Muscle layer of duodenum (tissue), 2 donors: ENCODE measurements around the gene TEPSIN.

Experiments used
- H3K27ac ChIP-seq: one replicate; pipeline ENCODE4 v1.7.0; 2013; ENCODE audit warnings: mild to moderate bottlenecking, low read length
- H3K27me3 ChIP-seq: one replicate; pipeline ENCODE4 v1.7.0; 2013; ENCODE audit warnings: low read depth, mild to moderate bottlenecking, control low read depth, low read length
- H3K36me3 ChIP-seq, 2 donors: one replicate each; pipeline ENCODE4 v1.7.0; 2013; ENCODE audit warnings: low read length in 2 of 2, control low read depth in 1 of 2, mild to moderate bottlenecking in 1 of 2; ENCODE audit not compliant: insufficient read depth in 2 of 2, control insufficient read depth in 1 of 2
- H3K4me1 ChIP-seq, 2 donors: one replicate each; pipeline ENCODE4 v1.7.0; 2013; ENCODE audit warnings: low read length in 2 of 2, mild to moderate bottlenecking in 2 of 2, control low read depth in 1 of 2, moderate library complexity in 1 of 2; ENCODE audit not compliant: insufficient read depth in 2 of 2, control insufficient read depth in 1 of 2
- H3K4me3 ChIP-seq, 2 donors: one replicate each; pipeline ENCODE4 v1.7.0; 2013; ENCODE audit warnings: low read length in 2 of 2, low read depth in 1 of 2, mild to moderate bottlenecking in 1 of 2
- H3K9me3 ChIP-seq, 2 donors: one replicate each; pipeline ENCODE4 v1.7.0; 2013; ENCODE audit warnings: low read length in 2 of 2, control low read depth in 1 of 2, mild to moderate bottlenecking in 1 of 2; ENCODE audit not compliant: control insufficient read depth in 1 of 2
- donor health status: healthy.

Gene TEPSIN

DNA sequence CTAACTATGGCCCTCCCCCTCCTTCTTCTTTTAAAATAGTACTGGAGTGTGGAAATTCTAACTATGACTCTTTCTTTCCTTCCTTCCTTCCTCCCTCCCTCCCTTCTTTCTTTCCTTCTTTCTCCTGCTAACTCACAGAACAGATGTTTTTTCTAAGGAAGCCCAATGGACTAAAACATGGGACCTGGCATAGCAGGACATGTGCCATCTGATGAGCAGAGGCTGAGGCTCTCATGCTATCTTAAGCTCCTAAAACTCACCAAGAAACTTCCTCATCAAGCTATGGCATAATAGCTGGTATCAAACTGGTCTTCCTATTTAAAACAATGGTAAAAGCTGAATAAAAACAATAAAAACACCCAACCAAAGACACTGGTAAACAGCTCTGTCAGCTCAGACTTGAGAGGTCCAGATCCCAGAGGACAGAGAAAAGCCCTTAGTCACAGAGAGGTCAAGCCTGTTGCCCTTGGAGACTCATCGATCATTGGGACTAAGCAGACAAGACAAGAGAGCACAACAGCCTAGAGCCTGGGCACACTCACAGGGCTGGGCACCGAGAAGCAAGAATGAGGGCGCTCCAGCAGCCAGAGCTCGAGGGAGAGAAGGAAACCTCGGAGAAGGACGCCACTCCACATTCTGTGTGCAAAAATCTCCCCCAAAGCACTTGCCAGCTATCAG lies 28.7 kb upstream of the TEPSIN start:
- H3K27ac ChIP-seq: no peak overlapping the region
- H3K4me3 ChIP-seq: no peak overlapping the region
- peaks cover 27 to 65% of the 10 kb centered on the region in 2 donors for H3K36me3 ChIP-seq
- H3K9me3 ChIP-seq: no peaks in the 10 kb centered on the region
- H3K27me3 ChIP-seq: no peaks in the 10 kb centered on the region
- no peaks in the 10 kb centered on the region for H3K4me1 ChIP-seq

DNA sequence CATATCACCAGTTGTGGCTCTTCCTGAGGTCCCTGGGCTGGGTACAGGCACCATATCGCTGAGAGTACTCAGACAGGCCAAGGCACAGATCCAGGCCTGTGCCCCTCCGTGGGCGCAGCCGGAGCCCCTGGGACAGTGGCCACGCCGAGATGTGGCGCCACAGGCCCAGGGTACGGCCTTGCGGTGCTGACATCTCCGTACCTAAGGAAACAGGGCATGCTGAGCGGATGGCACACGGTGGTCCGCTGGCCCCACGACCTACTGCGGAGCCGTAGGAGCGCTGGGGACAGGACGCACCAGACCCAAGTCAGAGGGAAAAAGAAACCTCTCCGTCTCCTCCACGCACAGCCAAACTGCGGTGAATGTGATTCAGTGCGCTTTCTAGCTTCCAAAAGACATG lies 26.7 kb upstream of the TEPSIN start:
- Histone ChIP-seq H3K9me3 (no peaks in the 10 kb centered on the region), H3K4me3 (no peak overlapping the region), H3K27ac (no peak overlapping the region), H3K36me3 (peaks cover 36 to 71% of the 10 kb centered on the region in 2 donors), H3K4me1 (no peaks in the 10 kb centered on the region), H3K27me3 (no peaks in the 10 kb centered on the region)

DNA sequence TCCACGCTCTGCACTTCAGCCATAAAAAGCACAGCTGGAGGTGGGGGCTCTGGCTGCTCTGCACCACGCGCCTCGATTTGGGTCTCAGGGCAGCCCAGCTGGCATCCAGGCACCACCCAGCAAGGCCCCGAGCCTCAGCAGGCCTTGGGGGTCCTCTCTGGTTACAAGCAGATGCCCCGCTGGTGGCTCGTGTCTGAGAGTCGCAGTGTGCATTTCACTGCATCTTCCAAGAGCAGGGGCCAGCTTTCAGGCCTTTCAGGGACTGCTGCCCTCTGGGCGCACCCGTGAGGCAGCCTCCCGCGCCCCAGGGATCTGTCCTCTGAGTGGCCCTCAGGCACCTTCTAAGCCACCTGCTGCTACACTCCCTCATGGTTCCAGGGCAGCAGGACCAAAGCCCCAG lies 25.8 kb upstream of the TEPSIN start:
- Histone ChIP-seq H3K36me3 (peaks cover 34 to 75% of the 10 kb centered on the region in 2 donors), H3K27me3 (no peaks in the 10 kb centered on the region), H3K4me3 (no peak overlapping the region), H3K27ac (no peak overlapping the region), H3K9me3 (no peaks in the 10 kb centered on the region), H3K4me1 (no peaks in the 10 kb centered on the region)

DNA sequence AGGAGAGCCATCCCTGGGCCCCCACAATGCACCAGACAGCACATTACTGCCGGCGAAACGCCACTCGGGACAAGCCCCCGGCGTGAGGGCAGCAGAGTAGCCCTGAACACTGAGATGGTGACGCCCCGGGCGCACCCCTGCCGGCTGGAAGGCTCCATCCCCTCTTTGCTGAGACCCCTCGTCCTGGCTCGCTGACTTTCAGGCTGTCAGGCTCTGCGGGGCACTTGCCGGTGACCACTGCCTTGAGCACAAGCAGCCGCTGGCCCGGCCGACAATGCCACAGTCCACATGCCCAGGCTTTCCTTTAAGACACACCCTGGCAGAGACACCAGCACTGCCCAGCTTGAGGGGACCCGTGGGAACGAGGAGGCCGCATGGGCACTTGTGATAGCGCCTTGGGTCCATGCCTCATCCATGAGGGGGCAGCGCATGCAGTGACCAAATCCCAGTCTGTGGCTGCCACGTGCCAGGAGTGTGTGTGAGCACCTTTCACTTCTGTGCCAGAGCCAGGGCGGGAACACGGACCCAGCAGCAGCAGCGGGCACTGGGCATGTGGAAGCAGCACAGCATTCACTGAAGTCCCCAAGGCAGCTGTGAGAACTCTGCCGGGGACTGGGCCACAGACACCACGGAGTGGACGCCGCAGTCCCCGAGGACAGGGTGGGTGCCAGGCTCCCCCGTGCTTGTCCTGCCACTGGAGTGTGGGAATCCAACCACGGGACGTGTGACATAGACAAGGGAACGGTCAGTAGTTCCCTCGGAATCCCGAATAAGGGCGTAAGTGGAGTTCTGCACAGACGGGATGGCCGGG lies 24.7 kb upstream of the TEPSIN start:
- Histone ChIP-seq H3K27ac (no peak overlapping the region), H3K4me1 (no peaks in the 10 kb centered on the region), H3K9me3 (no peaks in the 10 kb centered on the region), H3K27me3 (no peaks in the 10 kb centered on the region), H3K36me3 (peaks cover 30 to 76% of the 10 kb centered on the region in 2 donors), H3K4me3 (no peak overlapping the region)

DNA sequence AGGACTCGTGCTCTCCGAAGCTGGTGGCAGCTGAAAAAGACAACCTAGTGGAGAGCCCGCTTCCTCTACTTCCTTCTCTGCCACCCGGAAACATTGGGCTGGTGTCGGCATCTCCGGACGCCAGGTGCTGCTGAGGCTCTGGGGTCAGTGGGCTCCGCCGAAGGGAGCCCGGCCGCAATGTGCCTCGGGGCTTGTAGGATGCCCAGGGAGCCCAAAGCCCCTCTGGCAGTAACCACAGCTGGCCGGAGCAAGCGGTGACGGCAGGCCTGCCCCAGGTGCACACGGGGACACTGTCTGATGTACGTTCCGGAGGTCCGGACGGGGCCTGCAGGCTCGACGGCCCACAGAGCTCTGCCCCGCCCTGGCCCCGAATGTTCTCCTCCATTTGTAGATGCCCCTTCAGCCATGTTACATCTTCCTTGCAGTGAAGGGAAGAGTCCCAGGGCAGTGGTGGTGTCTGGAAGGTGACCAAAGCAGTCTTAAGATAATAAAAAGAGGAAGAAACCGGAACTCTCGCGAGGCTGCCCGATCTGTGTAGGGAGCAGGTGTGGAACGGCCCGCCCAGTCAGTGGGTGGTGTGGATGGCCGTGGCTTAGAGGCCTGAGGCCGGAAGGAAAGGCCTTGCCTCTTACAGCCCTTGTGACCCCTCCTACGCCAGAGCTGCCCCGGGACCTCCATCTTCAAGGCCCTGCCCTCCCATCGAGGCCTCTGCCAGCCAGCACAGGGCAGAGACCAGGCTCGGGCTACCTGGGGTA lies 22.9 kb upstream of the TEPSIN start:
- Histone ChIP-seq H3K36me3 (peaks cover 29 to 87% of the 10 kb centered on the region in 2 donors), H3K4me3 (no peak overlapping the region), H3K9me3 (no peaks in the 10 kb centered on the region), H3K4me1 (no peaks in the 10 kb centered on the region), H3K27me3 (no peaks in the 10 kb centered on the region), H3K27ac (no peak overlapping the region)

DNA sequence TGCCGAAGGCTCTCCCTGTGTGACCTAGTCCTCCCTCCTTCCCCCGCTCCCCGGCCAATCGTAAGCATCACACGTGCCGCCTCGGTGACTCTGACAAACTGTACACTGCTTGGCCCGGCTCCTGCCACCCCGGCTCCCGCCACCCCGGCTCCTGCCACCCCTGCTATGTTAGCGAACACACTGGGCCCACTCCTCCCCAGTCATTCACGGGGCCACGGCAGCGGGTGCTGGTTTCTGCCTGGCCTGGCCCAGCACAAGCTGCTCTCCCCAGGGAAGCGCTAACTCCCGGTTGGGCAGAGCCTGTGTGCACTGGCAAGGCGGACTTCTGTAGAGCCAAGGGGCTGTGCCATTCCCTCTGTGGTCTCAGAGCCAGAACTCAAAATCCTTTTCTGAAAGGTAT lies 22.2 kb upstream of the TEPSIN start:
- peaks cover 33 to 87% of the 10 kb centered on the region in 2 donors for H3K36me3 ChIP-seq
- H3K4me3 ChIP-seq: no peak overlapping the region
- no peak overlapping the region for H3K27ac ChIP-seq
- peaks cover 0 to 2% of the 10 kb centered on the region in 2 donors for H3K4me1 ChIP-seq
- H3K9me3 ChIP-seq: no peaks in the 10 kb centered on the region
- H3K27me3 ChIP-seq: no peaks in the 10 kb centered on the region

DNA sequence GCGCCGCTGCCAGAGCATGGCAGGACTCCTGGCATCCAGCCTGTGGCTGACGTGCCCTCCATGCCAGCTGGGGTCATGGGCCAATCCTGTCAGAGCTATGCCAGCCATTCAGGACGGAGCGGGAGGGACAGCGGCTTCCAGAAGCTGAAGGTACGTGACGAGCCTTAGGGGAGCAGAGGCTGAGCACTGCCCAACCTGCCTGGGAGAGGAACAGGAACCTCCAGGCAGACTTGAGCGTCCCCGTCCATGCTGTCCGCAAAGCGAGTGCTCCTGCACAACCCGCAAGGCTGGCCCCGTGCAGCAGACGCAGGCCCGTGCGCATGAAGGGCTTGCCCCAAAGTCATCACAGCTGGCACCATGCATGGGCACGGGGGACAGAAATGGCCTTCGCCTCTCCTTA lies 21.8 kb upstream of the TEPSIN start:
- peaks cover 31 to 84% of the 10 kb centered on the region in 2 donors for H3K36me3 ChIP-seq
- no peaks in the 10 kb centered on the region for H3K9me3 ChIP-seq
- no peak overlapping the region for H3K4me3 ChIP-seq
- no peaks in the 10 kb centered on the region for H3K27me3 ChIP-seq
- peaks cover 0 to 5% of the 10 kb centered on the region in 2 donors for H3K4me1 ChIP-seq
- no peak overlapping the region for H3K27ac ChIP-seq

DNA sequence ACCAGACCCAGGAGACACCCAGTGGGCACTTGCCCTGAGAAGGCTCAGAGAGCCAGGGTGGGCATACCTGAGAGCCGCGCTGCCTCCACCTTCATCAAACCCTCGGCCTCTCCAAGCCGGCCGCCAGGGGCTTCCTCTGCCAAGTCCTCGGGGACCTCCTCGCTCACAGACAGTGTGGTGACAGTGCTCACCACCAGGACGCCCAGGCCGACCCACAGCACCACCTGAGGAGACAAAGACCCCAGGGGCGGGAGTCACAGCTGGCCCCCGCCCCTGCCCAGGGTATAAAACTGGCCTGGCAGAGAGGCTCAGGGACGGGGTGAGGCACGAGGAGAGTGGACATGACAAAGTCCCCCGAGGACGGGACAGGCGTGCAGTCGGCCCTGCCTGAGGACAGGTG lies 21.3 kb upstream of the TEPSIN start:
- H3K4me3 ChIP-seq: no peak overlapping the region
- H3K9me3 ChIP-seq: no peaks in the 10 kb centered on the region
- H3K27ac ChIP-seq: no peak overlapping the region
- no peaks in the 10 kb centered on the region for H3K27me3 ChIP-seq
- H3K36me3 ChIP-seq: peaks cover 26 to 79% of the 10 kb centered on the region in 2 donors
- peaks cover 4 to 9% of the 10 kb centered on the region in 2 donors for H3K4me1 ChIP-seq

DNA sequence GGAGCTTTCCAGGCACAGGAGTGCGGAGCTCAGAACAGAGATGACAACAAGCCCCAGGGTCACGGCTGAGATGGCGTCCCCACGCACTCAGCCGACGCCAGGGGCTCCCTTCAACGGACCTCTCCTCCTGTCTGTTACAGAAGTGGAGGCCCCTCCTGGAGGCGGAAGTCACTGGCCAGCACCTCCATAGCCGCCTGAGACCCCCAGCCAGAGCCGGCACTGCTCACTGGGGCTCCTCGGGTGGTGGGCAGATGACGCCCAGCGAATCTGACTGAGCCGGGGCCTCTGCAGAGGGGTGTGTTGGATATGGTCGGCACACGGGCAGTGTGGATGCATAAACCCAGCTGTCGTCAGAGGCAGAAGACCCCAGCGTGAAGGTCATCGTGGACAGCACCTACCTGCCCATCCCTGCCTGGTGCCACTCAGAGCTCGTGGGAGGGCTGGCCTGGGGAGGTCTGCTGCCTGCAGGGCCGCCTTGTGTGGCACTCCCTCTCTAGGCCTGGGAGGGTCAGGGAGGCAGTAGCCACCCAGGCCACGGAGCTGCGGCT lies 20.3 kb upstream of the TEPSIN start:
- Histone ChIP-seq H3K27ac (no peak overlapping the region), H3K9me3 (no peaks in the 10 kb centered on the region), H3K36me3 (peaks cover 26 to 69% of the 10 kb centered on the region in 2 donors), H3K27me3 (no peaks in the 10 kb centered on the region), H3K4me1 (peaks cover 5 to 17% of the 10 kb centered on the region in 2 donors), H3K4me3 (no peak overlapping the region)

DNA sequence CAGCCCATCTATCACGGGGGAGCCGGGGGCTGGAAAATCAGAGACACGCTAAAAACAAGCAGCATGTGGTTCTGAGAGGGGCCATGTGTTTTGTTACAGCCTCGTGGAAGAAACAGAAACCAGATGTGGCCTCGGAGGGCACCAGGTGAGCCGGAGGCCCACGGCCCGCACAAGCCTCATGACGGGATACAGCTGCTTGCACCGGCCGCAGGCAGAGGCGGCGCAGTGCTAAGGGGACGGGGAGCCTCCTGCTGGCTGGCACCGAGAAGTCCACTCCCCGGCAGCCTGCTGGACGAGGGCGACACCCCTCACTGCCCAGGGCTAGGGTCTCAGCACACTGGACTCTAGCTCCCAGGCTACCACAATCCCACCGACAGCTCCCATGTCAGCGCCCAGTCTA lies 19.4 kb upstream of the TEPSIN start:
- Histone ChIP-seq H3K36me3 (peaks cover 26 to 61% of the 10 kb centered on the region in 2 donors), H3K27ac (no peak overlapping the region), H3K9me3 (no peaks in the 10 kb centered on the region), H3K4me1 (peaks cover 5 to 17% of the 10 kb centered on the region in 2 donors), H3K4me3 (no peak overlapping the region), H3K27me3 (no peaks in the 10 kb centered on the region)

DNA sequence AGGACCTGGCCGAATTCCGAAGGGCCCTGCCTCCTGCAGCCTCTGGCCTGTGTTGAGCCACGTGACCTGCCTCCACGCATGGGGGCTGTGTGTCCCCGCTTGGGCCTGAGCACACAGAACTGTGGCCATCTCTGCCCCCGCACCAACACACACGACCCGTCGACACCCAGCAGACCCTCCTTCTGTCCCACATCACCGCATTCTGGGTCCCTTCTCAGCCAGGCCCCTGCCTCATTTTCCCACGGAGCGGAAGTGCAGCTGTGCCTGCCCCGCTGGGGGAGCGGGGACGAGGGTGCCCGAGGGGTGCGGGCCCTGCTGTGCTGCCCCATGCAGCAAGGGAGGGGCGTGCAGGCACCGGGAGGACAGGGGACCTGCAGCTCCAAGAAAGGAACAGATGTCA lies 18.7 kb upstream of the TEPSIN start:
- H3K4me3 ChIP-seq: no peak overlapping the region
- peaks cover 26 to 60% of the 10 kb centered on the region in 2 donors for H3K36me3 ChIP-seq

More for the DNA sequence above, 18.7 kb upstream of the TEPSIN start:
- Histone ChIP-seq H3K9me3 (no peaks in the 10 kb centered on the region), H3K4me1 (peaks cover 5 to 17% of the 10 kb centered on the region in 2 donors), H3K27ac (no peak overlapping the region), H3K27me3 (no peaks in the 10 kb centered on the region)
